ENCODE measurements around the gene OTOL1.
A peak's percentile ranks its signal among the peaks of the same experiment; 100 is the strongest.

OTOL1 gene

GRCh38 chr3:161548301-161548700, 51.7 kb downstream of the OTOL1 start:
- DNase-seq: no peak

- no peak for DNase-seq
Observed at GRCh38 chr3:161549261-161549660, 52.7 kb downstream of the OTOL1 start.

- peak; percentile 80 for DNase-seq
Observed at GRCh38 chr3:161550491-161551195, 54.0 kb downstream of the OTOL1 start.

GRCh38 chr3:161551697-161552096, 55.1 kb downstream of the OTOL1 start:
- no peak for DNase-seq

GRCh38 chr3:161552984-161553560, 56.5 kb downstream of the OTOL1 start:
- no peak for DNase-seq
